HepG2 (cell line): Measurements from ENCODE around the gene APH1B. TPM values are rescaled to one million over a fixed set of nuclear protein-coding genes. Genes with fewer than 3 reads are reported as not detected.

Source experiments
- IKZF1 ChIP-seq: fragments of 450-650 bp; IDR thresholded peaks from 2 replicates; pipeline ENCODE4 v1.7.1; 2016
- NFATC3 ChIP-seq: sonication (generic); formaldehyde crosslinking; IDR thresholded peaks from 2 replicates; pipeline ENCODE4 v1.5.1; 2020; ENCODE audit warnings: mild to moderate bottlenecking, missing genetic modification reagents
- SOX5 ChIP-seq: IDR thresholded peaks from 2 replicates; pipeline ENCODE4 v1.6.1; 2016; ENCODE audit warnings: borderline replicate concordance
- SPEN ChIP-seq: sonication (generic); formaldehyde crosslinking; IDR thresholded peaks from 2 replicates; pipeline ENCODE4 v1.5.1; 2020; ENCODE audit warnings: low read depth, mild to moderate bottlenecking, missing genetic modification reagents
- STAT5B ChIP-seq: sonication (generic); formaldehyde crosslinking; IDR thresholded peaks from 2 replicates; pipeline ENCODE4 v1.4.0; 2020; ENCODE audit warnings: missing genetic modification reagents
- ZKSCAN8 ChIP-seq: IDR thresholded peaks from 2 replicates; pipeline ENCODE4 v1.6.1; 2016; ENCODE audit warnings: borderline replicate concordance, missing genetic modification reagents, missing compliant biosample characterization
- ZNF614 ChIP-seq: IDR thresholded peaks from 2 replicates; pipeline ENCODE4 v1.6.1; 2018; ENCODE audit warnings: missing biosample characterization, missing genetic modification reagents, inconsistent platforms, borderline replicate concordance
- ZNF709 ChIP-seq: sonication (generic); formaldehyde crosslinking; IDR thresholded peaks from 2 replicates; pipeline ENCODE4 v1.5.0; 2020; ENCODE audit warnings: mild to moderate bottlenecking, missing genetic modification reagents
- polyA plus RNA-seq, 8 experiments: library from polyadenylated mRNA; depleted of rRNA in 3 of 8; stranded (reverse) in 7 of 8; unstranded in 1 of 8; fragments of >200 nt; fragmentation: Illumina TruSeq in 4 of 8; extraction: Trizol in 4 of 8; gene quantifications; 2 replicates each; pipeline versions ENCODE4 v1.2.1 to v1.2.3, GENCODE V29; 2011 to 2016; ENCODE audit warnings: low read depth in 4 of 8, missing spikeins in 1 of 8, mixed read lengths in 1 of 8; ENCODE audit not compliant: insufficient read depth in 1 of 8
- total RNA-seq, 5 experiments: library from RNA; depleted of rRNA; stranded (reverse); fragments of >200 nt; fragmentation: Illumina TruSeq; extraction: Trizol; gene quantifications; 2 replicates each; pipeline ENCODE4 v1.2.3, GENCODE V29; 2016; ENCODE audit warnings: low read depth in 1 of 5
- TF ChIP-seq, protein P1 (sequence below): sonication (generic); formaldehyde crosslinking; IDR thresholded peaks from 2 replicates; pipeline ENCODE4 v1.4.0; 2020; ENCODE audit warnings: missing genetic modification reagents, mild to moderate bottlenecking, borderline replicate concordance
- TF ChIP-seq, protein P2 (sequence below): sonication (generic); formaldehyde crosslinking; IDR thresholded peaks from 2 replicates; pipeline ENCODE4 v1.9.0; 2021; ENCODE audit warnings: missing genetic modification reagents, borderline replicate concordance
- TF ChIP-seq, protein P3 (sequence below), 2 experiments: sonication (generic) in 1 of 2; formaldehyde crosslinking in 1 of 2; IDR thresholded peaks; 2 replicates each; pipeline versions ENCODE4 v1.5.1 to v1.6.1; 2011 to 2020; ENCODE audit warnings: borderline replicate concordance in 1 of 2, low read depth in 1 of 2, low read length in 1 of 2, mild to moderate bottlenecking in 1 of 2, missing genetic modification reagents in 1 of 2, moderate library complexity in 1 of 2
- TF ChIP-seq, protein P4 (sequence below): IDR thresholded peaks from 2 replicates; pipeline ENCODE4 v1.6.1; 2016; ENCODE audit warnings: low read depth

The APH1B gene
- total and polyA plus RNA-seq, 2 of the 13 experiments (the other 11 are each of a cell fraction or from before 2014, with no cell fraction given): 0.45 to 1.00 TPM

DNA sequence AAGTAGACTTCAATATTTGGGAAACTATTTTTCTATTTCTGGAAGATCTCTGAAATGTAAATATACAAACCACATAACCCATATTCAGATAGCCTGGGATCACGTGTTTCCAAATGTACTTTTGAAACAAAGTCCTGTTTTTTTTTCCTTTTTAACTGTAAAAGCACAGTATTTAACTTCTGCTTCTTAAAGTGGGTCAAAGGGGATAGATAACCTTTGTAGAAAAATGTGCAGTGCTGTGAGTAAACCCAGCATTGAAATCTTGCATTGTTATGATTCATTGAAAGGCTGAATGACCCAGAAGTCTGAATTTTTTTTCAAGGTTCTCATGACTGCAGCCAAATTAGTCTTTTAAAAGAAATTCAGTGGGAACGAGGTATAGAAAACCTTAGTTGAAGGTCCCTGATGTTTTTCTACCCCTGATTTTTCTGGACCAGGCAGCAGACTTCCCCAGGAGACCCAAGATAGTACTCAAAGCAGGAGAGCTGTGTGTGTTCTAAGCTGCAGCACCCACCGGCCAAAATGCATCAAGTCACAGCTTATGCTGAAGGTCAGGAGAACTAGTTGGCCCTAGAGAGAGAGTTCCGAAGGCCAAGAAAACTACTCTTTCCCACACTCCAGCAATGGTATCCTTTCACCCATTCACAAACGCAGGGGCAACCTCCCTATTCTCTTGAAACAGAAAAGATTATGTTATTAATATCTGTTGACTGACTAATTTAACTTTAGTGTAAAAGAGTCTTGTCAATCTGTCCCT is 43.6 kb upstream of the APH1B start (continued):
- TF ChIP-seq, protein P1, sequence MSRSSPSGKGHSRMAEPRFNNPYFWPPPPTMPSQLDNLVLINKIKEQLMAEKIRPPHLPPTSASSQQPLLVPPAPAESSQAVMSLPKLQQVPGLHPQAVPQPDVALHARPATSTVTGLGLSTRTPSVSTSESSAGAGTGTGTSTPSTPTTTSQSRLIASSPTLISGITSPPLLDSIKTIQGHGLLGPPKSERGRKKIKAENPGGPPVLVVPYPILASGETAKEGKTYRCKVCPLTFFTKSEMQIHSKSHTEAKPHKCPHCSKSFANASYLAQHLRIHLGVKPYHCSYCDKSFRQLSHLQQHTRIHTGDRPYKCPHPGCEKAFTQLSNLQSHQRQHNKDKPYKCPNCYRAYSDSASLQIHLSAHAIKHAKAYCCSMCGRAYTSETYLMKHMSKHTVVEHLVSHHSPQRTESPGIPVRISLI: peak; percentile 74; the same call in 1 of the 2 replicates
- peak; percentile 30; the same call in 1 of the 2 replicates for TF ChIP-seq SOX5 (CRISPR knock-in tag)
- TF ChIP-seq ZNF709 (CRISPR knock-in tag): no peak
- no peak for TF ChIP-seq STAT5B
- TF ChIP-seq NFATC3 (CRISPR knock-in tag): no peak
- no peak for TF ChIP-seq ZKSCAN8 (CRISPR knock-in tag)
- TF ChIP-seq ZNF614: no peak
- TF ChIP-seq, protein P2, sequence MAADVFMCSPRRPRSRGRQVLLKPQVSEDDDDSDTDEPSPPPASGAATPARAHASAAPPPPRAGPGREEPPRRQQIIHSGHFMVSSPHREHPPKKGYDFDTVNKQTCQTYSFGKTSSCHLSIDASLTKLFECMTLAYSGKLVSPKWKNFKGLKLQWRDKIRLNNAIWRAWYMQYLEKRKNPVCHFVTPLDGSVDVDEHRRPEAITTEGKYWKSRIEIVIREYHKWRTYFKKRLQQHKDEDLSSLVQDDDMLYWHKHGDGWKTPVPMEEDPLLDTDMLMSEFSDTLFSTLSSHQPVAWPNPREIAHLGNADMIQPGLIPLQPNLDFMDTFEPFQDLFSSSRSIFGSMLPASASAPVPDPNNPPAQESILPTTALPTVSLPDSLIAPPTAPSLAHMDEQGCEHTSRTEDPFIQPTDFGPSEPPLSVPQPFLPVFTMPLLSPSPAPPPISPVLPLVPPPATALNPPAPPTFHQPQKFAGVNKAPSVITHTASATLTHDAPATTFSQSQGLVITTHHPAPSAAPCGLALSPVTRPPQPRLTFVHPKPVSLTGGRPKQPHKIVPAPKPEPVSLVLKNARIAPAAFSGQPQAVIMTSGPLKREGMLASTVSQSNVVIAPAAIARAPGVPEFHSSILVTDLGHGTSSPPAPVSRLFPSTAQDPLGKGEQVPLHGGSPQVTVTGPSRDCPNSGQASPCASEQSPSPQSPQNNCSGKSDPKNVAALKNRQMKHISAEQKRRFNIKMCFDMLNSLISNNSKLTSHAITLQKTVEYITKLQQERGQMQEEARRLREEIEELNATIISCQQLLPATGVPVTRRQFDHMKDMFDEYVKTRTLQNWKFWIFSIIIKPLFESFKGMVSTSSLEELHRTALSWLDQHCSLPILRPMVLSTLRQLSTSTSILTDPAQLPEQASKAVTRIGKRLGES: no peak
- no peak for TF ChIP-seq SPEN (CRISPR knock-in tag)
- TF ChIP-seq, protein P3, sequence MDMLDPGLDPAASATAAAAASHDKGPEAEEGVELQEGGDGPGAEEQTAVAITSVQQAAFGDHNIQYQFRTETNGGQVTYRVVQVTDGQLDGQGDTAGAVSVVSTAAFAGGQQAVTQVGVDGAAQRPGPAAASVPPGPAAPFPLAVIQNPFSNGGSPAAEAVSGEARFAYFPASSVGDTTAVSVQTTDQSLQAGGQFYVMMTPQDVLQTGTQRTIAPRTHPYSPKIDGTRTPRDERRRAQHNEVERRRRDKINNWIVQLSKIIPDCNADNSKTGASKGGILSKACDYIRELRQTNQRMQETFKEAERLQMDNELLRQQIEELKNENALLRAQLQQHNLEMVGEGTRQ (IDR thresholded peaks at IDR 0.05; ENCODE audit: low read depth, low read length): no peak
- TF ChIP-seq, protein P3 (CRISPR knock-in tag; IDR thresholded peaks at IDR 0.05; ENCODE audit: borderline replicate concordance): no peak
- TF ChIP-seq, protein P4, sequence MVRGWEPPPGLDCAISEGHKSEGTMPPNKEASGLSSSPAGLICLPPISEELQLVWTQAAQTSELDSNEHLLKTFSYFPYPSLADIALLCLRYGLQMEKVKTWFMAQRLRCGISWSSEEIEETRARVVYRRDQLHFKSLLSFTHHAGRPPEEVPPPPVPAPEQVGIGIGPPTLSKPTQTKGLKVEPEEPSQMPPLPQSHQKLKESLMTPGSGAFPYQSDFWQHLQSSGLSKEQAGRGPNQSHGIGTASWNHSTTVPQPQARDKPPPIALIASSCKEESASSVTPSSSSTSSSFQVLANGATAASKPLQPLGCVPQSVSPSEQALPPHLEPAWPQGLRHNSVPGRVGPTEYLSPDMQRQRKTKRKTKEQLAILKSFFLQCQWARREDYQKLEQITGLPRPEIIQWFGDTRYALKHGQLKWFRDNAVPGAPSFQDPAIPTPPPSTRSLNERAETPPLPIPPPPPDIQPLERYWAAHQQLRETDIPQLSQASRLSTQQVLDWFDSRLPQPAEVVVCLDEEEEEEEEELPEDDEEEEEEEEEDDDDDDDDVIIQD (CRISPR knock-in tag): peak; percentile 30; the same call in 1 of the 2 replicates
- TF ChIP-seq IKZF1: no peak
